ENCODE data around the gene SSNA1. TPM values are rescaled to one million over a fixed set of nuclear protein-coding genes. Genes with fewer than 3 reads are reported as not detected.

The SSNA1 gene
- total RNA-seq, 1 experiment from 2014 or later = 73.0 TPM

DNA sequence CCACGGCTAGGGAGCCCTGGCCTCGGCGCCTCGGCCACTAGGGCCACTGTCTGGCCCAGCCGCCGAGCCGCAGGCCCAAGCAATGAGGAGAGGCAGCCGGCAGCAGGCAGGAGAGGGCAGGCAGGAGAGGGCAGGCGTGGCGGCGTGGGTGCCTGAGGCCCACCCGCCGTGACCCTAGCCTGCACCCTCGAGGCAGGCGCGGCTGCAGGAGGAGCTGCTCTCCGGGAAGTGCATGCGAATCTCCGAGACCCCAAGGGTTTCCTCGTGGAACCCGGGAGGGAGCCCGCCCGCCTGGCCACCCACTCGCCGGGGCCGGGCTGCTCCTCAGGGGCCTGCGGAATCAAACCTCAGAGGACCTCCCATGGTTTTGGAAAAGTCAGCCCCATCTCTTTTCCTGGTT lies 40.2 kb upstream of the SSNA1 start:
- Histone ChIP-seq H3K4me1 (peaks cover 17% of the 10 kb centered on the region), H3K27ac (no peak overlapping the region), H3K36me3 (no peaks in the 10 kb centered on the region), H3K27me3 (no peaks in the 10 kb centered on the region; the same call in 1 of the 2 replicates), H3K9me3 (replicated peaks) (no peaks in the 10 kb centered on the region), H3K4me3 (no peak overlapping the region)
- no peak for DNase-seq

DNA sequence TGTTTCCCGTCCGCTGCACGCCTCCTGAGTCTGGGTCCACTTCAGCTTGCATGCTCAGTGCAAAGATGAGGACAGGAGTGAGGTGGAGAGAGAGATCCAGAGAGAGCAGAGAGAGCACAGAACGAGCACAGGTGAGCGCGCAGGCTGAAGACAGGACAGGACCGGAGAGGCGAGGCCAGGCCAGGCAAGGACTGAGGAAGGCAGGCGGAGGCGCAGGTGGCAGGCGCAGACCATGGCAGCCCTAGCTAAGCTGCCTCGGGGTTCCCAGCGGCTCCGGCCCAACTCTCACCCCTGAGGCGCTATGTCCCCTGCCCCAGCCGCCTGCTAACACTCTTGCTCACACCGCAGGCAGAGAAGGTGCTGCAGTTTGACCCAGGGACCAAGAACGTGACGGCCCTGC lies 39.8 kb upstream of the SSNA1 start:
- H3K4me3 ChIP-seq = no peak overlapping the region
- H3K27ac ChIP-seq = no peak overlapping the region
- H3K27me3 ChIP-seq = no peaks in the 10 kb centered on the region
- no peaks in the 10 kb centered on the region for H3K9me3 ChIP-seq (replicated peaks)
- H3K36me3 ChIP-seq = no peaks in the 10 kb centered on the region
- peaks cover 17% of the 10 kb centered on the region for H3K4me1 ChIP-seq
- DNase-seq = no peak

GRCh38 chr9:137149363-137149762 lies 39.1 kb upstream of the SSNA1 start:
- Histone ChIP-seq H3K27me3 (no peaks in the 10 kb centered on the region), H3K36me3 (no peaks in the 10 kb centered on the region), H3K4me3 (peak overlapping the region; percentile 30), H3K9me3 (replicated peaks) (no peaks in the 10 kb centered on the region), H3K4me1 (peaks cover 17% of the 10 kb centered on the region), H3K27ac (peak overlapping the region; percentile 47)
- DNase-seq = peak; percentile 74 to 88

DNA sequence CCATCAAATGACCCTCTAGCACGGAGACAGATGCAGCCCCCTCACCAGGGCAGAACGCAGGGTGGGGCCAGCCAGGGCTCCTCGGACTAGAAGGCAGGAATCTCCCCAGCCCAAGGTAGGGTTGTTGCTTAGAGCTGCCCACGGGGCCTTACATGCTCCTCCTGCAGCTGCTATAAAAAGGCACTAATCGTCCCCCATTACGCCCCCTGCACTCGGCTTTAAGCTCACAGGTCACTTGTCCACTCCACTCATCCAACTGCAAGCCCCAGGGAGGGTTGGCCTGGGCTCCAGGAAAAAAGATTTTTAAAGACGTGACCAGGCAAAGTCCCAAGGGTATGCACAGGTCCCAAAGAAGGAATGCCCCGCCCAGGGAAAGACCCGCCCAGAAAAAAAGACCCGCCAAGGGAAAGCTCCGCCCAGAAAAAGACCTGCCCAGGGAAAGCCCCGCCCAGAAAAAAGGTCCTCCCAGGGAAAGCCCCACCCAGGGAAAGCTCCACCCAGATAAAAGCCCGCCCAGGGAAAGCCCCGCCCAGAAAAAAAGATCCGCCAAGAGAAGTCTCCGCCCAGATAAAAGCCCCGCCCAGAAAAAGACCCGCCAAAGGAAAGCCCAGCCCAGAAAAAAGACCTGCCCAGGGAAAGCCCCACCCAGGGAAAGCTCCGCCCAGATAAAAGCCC lies 38.4 kb upstream of the SSNA1 start:
- Histone ChIP-seq H3K9me3 (replicated peaks) (no peaks in the 10 kb centered on the region), H3K4me3 (peak overlapping the region; percentile 30), H3K36me3 (no peaks in the 10 kb centered on the region), H3K27me3 (no peaks in the 10 kb centered on the region), H3K27ac (peak overlapping the region; percentile 47), H3K4me1 (peaks cover 17% of the 10 kb centered on the region)
- DNase-seq = no peak

GRCh38 chr9:137150617-137151457 lies 37.6 kb upstream of the SSNA1 start:
- no peaks in the 10 kb centered on the region for H3K9me3 ChIP-seq (replicated peaks)
- no peaks in the 10 kb centered on the region for H3K27me3 ChIP-seq
- H3K4me3 ChIP-seq = no peak overlapping the region
- DNase-seq = peak; percentile 96 to 98
- H3K27ac ChIP-seq = no peak overlapping the region
- H3K36me3 ChIP-seq = no peaks in the 10 kb centered on the region
- H3K4me1 ChIP-seq = peaks cover 17% of the 10 kb centered on the region

- no peaks in the 10 kb centered on the region for H3K27me3 ChIP-seq
- no peaks in the 10 kb centered on the region for H3K36me3 ChIP-seq
- peaks cover 17% of the 10 kb centered on the region for H3K4me1 ChIP-seq
- no peak overlapping the region for H3K27ac ChIP-seq
- H3K4me3 ChIP-seq = no peak overlapping the region
- DNase-seq = no peak
- H3K9me3 ChIP-seq (replicated peaks) = no peaks in the 10 kb centered on the region
These were observed 35.6 kb upstream of the SSNA1 start for GRCh38 chr9:137152844-137153405.

DNA sequence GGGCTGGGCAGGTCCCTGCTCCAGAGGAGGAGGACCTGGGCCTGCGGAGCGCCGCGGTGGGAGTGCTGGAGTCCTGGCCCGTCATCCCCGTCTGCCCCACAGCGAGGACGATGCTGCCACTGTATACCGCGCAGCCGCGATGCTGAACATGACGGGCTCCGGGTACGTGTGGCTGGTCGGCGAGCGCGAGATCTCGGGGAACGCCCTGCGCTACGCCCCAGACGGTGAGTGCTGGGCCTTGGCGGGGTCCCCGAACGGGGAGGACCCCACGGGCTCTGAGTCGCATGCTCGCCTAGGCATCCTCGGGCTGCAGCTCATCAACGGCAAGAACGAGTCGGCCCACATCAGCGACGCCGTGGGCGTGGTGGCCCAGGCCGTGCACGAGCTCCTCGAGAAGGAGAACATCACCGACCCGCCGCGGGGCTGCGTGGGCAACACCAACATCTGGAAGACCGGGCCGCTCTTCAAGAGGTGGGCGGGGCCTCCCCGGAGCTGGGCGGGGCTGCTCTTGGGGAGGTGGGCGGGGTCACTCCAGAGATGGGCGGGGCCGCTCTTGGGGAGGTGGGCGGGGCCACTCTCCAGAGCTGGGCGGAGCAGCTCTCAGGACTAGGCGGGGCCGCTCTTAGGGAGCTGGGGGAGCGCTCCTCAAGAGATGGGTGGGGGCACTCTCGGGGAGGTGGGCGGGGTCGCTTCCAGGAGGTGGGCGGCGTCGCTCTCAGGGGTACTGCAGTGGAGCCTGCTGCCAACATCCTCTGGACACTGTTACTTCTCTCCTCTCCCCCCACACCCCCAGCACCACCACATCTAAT lies 31.7 kb upstream of the SSNA1 start:
- Histone ChIP-seq H3K27ac (no peak overlapping the region), H3K36me3 (no peaks in the 10 kb centered on the region), H3K4me1 (peaks cover 15% of the 10 kb centered on the region), H3K27me3 (no peaks in the 10 kb centered on the region), H3K9me3 (replicated peaks) (no peaks in the 10 kb centered on the region), H3K4me3 (no peak overlapping the region)
- DNase-seq = no peak

DNA sequence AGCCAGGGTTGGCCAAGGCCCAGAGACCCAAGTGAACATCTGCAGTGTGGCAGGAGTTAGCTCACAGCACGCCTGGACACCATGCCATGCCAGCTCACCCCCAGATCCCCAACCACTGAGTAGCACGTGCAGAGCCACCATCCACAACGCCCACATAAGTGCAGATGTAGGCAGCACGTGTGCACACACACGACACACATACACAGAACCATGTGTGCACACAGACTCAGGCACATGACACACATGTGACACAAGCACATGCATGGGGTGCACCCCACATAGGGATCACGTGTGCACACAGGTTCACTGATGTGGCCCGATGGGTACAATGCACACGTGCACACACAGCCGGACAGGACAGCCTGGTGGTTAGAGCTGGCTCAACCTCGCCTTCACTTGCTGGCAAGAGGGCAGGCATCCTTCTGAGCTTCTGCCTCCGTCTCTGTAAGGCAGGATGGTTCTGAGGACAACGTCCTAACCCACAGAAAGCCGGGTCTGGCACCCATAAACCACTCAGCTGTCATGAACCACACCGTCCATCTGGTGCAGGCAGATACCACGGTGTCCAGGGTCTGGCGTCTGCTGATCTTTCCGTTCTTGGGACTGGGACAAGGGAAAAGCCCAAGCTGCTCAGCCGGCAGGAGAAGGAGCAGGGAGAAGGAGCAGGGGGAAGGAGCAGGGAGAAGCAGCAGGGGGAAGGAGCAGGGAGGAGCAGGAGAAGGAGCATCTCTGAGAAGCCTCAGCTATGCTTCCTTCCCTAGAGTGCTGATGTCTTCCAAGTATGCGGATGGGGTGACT lies 30.7 kb upstream of the SSNA1 start:
- H3K9me3 ChIP-seq (replicated peaks) = no peaks in the 10 kb centered on the region
- no peaks in the 10 kb centered on the region for H3K36me3 ChIP-seq
- no peaks in the 10 kb centered on the region for H3K27me3 ChIP-seq
- no peak for DNase-seq
- H3K4me3 ChIP-seq = no peak overlapping the region
- no peak overlapping the region for H3K27ac ChIP-seq
- H3K4me1 ChIP-seq = peaks cover 15% of the 10 kb centered on the region

- Histone ChIP-seq H3K4me1 (peaks cover 16% of the 10 kb centered on the region), H3K27ac (no peak overlapping the region), H3K27me3 (no peaks in the 10 kb centered on the region), H3K9me3 (replicated peaks) (no peaks in the 10 kb centered on the region), H3K36me3 (no peaks in the 10 kb centered on the region), H3K4me3 (no peak overlapping the region)
- DNase-seq = no peak
These were observed 29.9 kb upstream of the SSNA1 start for GRCh38 chr9:137158625-137159024.

- no peaks in the 10 kb centered on the region for H3K36me3 ChIP-seq
- H3K9me3 ChIP-seq (replicated peaks) = no peaks in the 10 kb centered on the region
- peaks cover under 1% of the 10 kb centered on the region; the same call in 1 of the 2 replicates for H3K27me3 ChIP-seq
- no peak overlapping the region for H3K4me3 ChIP-seq
- no peak overlapping the region for H3K27ac ChIP-seq
- peaks cover 24% of the 10 kb centered on the region for H3K4me1 ChIP-seq
- DNase-seq = no peak
These were observed 29.1 kb upstream of the SSNA1 start for GRCh38 chr9:137159105-137160053.

GRCh38 chr9:137160054-137160425 lies 28.4 kb upstream of the SSNA1 start:
- no peaks in the 10 kb centered on the region for H3K36me3 ChIP-seq
- peaks cover 30% of the 10 kb centered on the region for H3K4me1 ChIP-seq
- no peak overlapping the region for H3K4me3 ChIP-seq
- H3K27ac ChIP-seq = no peak overlapping the region
- no peak for DNase-seq
- peaks cover 7% of the 10 kb centered on the region; the same call in 1 of the 2 replicates for H3K27me3 ChIP-seq
- H3K9me3 ChIP-seq (replicated peaks) = no peaks in the 10 kb centered on the region

- H3K36me3 ChIP-seq = no peaks in the 10 kb centered on the region
- H3K27me3 ChIP-seq = peaks cover 16% of the 10 kb centered on the region
- H3K9me3 ChIP-seq (replicated peaks) = no peaks in the 10 kb centered on the region
- H3K4me3 ChIP-seq = no peak overlapping the region
- H3K4me1 ChIP-seq = peaks cover 39% of the 10 kb centered on the region
- no peak overlapping the region for H3K27ac ChIP-seq
- DNase-seq = no peak
These were observed 27.5 kb upstream of the SSNA1 start for GRCh38 chr9:137160716-137161557.

Data from SJCRH30 (cell line).